Esophagus muscularis mucosa (tissue), 4 donors: Measurements from ENCODE around the gene GCK.

ENCODE experiments used
- CTCF ChIP-seq, 3 experiments: fragments of 200-600 bp in 2 of 3; fragments of 450-650 bp in 1 of 3; sonication (generic) in 2 of 3; IDR thresholded peaks; one replicate each; pipeline ENCODE4 v1.5.1; 2017 to 2019; ENCODE audit warnings: antibody characterized with exemption in 3 of 3, mild to moderate bottlenecking in 2 of 3, moderate library complexity in 1 of 3
- EP300 ChIP-seq: sonication (generic); formaldehyde crosslinking; IDR thresholded peaks from one replicate; pipeline ENCODE4 v1.6.1; 2017; ENCODE audit warnings: antibody characterized with exemption
- POLR2A ChIP-seq: fragments of 450-650 bp; IDR thresholded peaks from one replicate; pipeline ENCODE4 v1.6.1; 2017; ENCODE audit warnings: antibody characterized with exemption, moderate library complexity, mild to moderate bottlenecking, low read depth
- POLR2AphosphoS5 ChIP-seq, 2 donors: sonication (generic); formaldehyde crosslinking; IDR thresholded peaks; one replicate each; pipeline ENCODE4 v1.6.1; 2017; ENCODE audit warnings: antibody characterized with exemption in 2 of 2

GRCh38 chr7:44224974-44225565, 35.8 kb upstream of the GCK start:
- no peak for TF ChIP-seq EP300
- TF ChIP-seq POLR2AphosphoS5 (IDR thresholded peaks at IDR 0.05): no peak
- no peak for TF ChIP-seq CTCF (IDR thresholded peaks at IDR 0.05)
- no peak for TF ChIP-seq POLR2A
